GM19238 (cell line): Measurements from ENCODE around the gene ARHGAP20.

Source experiments
- DNase-seq: peaks from one replicate; pipeline ENCODE4 v3.0.0; 2011; ENCODE audit warnings: low spot score; ENCODE audit not compliant: insufficient read length

The ARHGAP20 gene

GRCh38 chr11:110711776-110712658 lies at the start of gene ARHGAP20:
ARHGAP20 (minus strand) TSS chr11:110712437; CDS start chr11:110712231, 206 bp downstream.
- DNase-seq: peak; percentile 62

- DNase-seq: no peak
Measured at GRCh38 chr11:110761991-110762390, 49.8 kb upstream of the ARHGAP20 start.

- DNase-seq: no peak
Measured at GRCh38 chr11:110761131-110761530, 48.9 kb upstream of the ARHGAP20 start.

GRCh38 chr11:110759972-110760381 lies 47.7 kb upstream of the ARHGAP20 start:
- no peak for DNase-seq

- DNase-seq: no peak
Measured at GRCh38 chr11:110757962-110758755, 45.9 kb upstream of the ARHGAP20 start.

GRCh38 chr11:110757066-110757465 lies 44.8 kb upstream of the ARHGAP20 start:
- no peak for DNase-seq

- DNase-seq: no peak
Measured at GRCh38 chr11:110755941-110756340, 43.7 kb upstream of the ARHGAP20 start.

GRCh38 chr11:110752890-110753289 lies 40.7 kb upstream of the ARHGAP20 start:
- no peak for DNase-seq

- no peak for DNase-seq
Measured at GRCh38 chr11:110750100-110750499, 37.9 kb upstream of the ARHGAP20 start.

- no peak for DNase-seq
Measured at GRCh38 chr11:110747531-110747930, 35.3 kb upstream of the ARHGAP20 start.

- no peak for DNase-seq
Measured at GRCh38 chr11:110738641-110739040, 26.4 kb upstream of the ARHGAP20 start.

- no peak for DNase-seq
Measured at GRCh38 chr11:110737593-110737992, 25.4 kb upstream of the ARHGAP20 start.

GRCh38 chr11:110736171-110736553 lies 23.9 kb upstream of the ARHGAP20 start:
- DNase-seq: no peak

GRCh38 chr11:110735455-110736170 lies 23.4 kb upstream of the ARHGAP20 start:
- no peak for DNase-seq

- no peak for DNase-seq
Measured at GRCh38 chr11:110734790-110735189, 22.6 kb upstream of the ARHGAP20 start.

- no peak for DNase-seq
Measured at GRCh38 chr11:110730773-110731172, 18.5 kb upstream of the ARHGAP20 start.

- DNase-seq: no peak
Measured at GRCh38 chr11:110728883-110729282, 16.6 kb upstream of the ARHGAP20 start.

GRCh38 chr11:110728476-110728875 lies 16.2 kb upstream of the ARHGAP20 start:
- no peak for DNase-seq

GRCh38 chr11:110724358-110724757 lies 12.1 kb upstream of the ARHGAP20 start:
- DNase-seq: no peak

GRCh38 chr11:110720431-110721275 lies 8.4 kb upstream of the ARHGAP20 start:
- DNase-seq: no peak

- no peak for DNase-seq
Measured at GRCh38 chr11:110716361-110716760, 4.1 kb upstream of the ARHGAP20 start.
